A549 (cell line): ENCODE results near the gene HOXB5.

Experiments
- CEBPB ChIP-seq, 2 experiments: fragments of >200 bp in 1 of 2; sonication (Bioruptor Twin) in 1 of 2; formaldehyde crosslinking in 1 of 2; IDR thresholded peaks; 2 replicates each; pipeline ENCODE4 v1.6.1; 2012 to 2016
- CTCF ChIP-seq: fragments of >200 bp; sonication (Bioruptor Twin); formaldehyde crosslinking; IDR thresholded peaks from 3 replicates; pipeline ENCODE4 v1.5.1; 2016
- E2F6 ChIP-seq: IDR thresholded peaks from 2 replicates; pipeline ENCODE4 v1.6.1; 2012; ENCODE audit warnings: low read depth, borderline replicate concordance
- ELK1 ChIP-seq: fragments of 150-350 bp; IDR thresholded peaks from 2 replicates; pipeline ENCODE4 v1.6.1; 2014; ENCODE audit warnings: low read depth, mild to moderate bottlenecking, low read length
- FOSL2 ChIP-seq, 2 experiments: fragments of 450-650 bp in 1 of 2; fragments of >200 bp in 1 of 2; sonication (Bioruptor Twin) in 1 of 2; formaldehyde crosslinking; IDR thresholded peaks; 2 replicates each; pipeline versions ENCODE4 v1.5.0 to v1.6.1; 2016 to 2020; ENCODE audit warnings: mild to moderate bottlenecking in 1 of 2, moderate library complexity in 1 of 2
- JUN ChIP-seq, 2 experiments: fragments of >200 bp; sonication (Bioruptor Twin); formaldehyde crosslinking; IDR thresholded peaks; 2 replicates in 1 of 2; 3 replicates in 1 of 2; pipeline ENCODE4 v1.6.1; 2016 to 2017
- JUNB ChIP-seq: fragments of >200 bp; sonication (Bioruptor Twin); formaldehyde crosslinking; IDR thresholded peaks from 2 replicates; pipeline ENCODE4 v1.6.1; 2016
- MAZ ChIP-seq: fragments of 150-350 bp; IDR thresholded peaks from 2 replicates; pipeline ENCODE4 v1.6.1; 2014; ENCODE audit warnings: antibody characterized with exemption, low read depth, low read length, borderline replicate concordance
- PHF8 ChIP-seq: fragments of 200-600 bp; sonication (generic); IDR thresholded peaks from 2 replicates; pipeline ENCODE4 v1.6.1; 2016; ENCODE audit warnings: low read depth, mild to moderate bottlenecking, antibody characterized with exemption, moderate library complexity, borderline replicate concordance
- POLR2A ChIP-seq: IDR thresholded peaks from 2 replicates; pipeline ENCODE4 v1.6.1; 2012; ENCODE audit warnings: mild to moderate bottlenecking, low read length
- REST ChIP-seq: fragments of 200-600 bp; sonication (generic); IDR thresholded peaks from 2 replicates; pipeline ENCODE4 v1.6.1; 2016; ENCODE audit warnings: antibody characterized with exemption, mild to moderate bottlenecking, moderate library complexity
- TP53 ChIP-seq: fragments of 250-450 bp; sonication (Bioruptor Pico); IDR thresholded peaks from 2 replicates; pipeline ENCODE4 v1.5.0; 2021; ENCODE audit warnings: mild to moderate bottlenecking, moderate library complexity
- USF2 ChIP-seq: fragments of 450-650 bp; IDR thresholded peaks from 2 replicates; pipeline ENCODE4 v1.6.1; 2014; ENCODE audit warnings: antibody characterized with exemption

GRCh38 chr17:48616717-48617470 lies 23.3 kb upstream of the HOXB5 start:
- no peak for TF ChIP-seq CTCF
- no peak for TF ChIP-seq POLR2A
- no peak for TF ChIP-seq REST
- TF ChIP-seq MAZ, result no peak
- no peak for TF ChIP-seq ELK1
- no peak for TF ChIP-seq USF2
- TF ChIP-seq JUN (IDR thresholded peaks at IDR 0.05), result no peak
- TF ChIP-seq PHF8, result no peak
- no peak for TF ChIP-seq E2F6
- TF ChIP-seq CEBPB (IDR thresholded peaks at IDR 0.05), result no peak
- TF ChIP-seq JUNB, result no peak
- TF ChIP-seq TP53 (CRISPR knock-in tag), result no peak
- no peak for TF ChIP-seq FOSL2 (IDR thresholded peaks at IDR 0.05)
- TF ChIP-seq FOSL2 (CRISPR knock-in tag; IDR thresholded peaks at IDR 0.05), result no peak
